Cortex of kidney (tissue), 1 donor: Measurements from ENCODE around the gene CLCN1.
A peak's percentile ranks its signal among the peaks of the same experiment; 100 is the strongest.

ENCODE experiments used
- DNase-seq: peaks from one replicate; lab custom pipeline; 2025; lab: John Stamatoyannopoulos, UW

Gene CLCN1

DNA sequence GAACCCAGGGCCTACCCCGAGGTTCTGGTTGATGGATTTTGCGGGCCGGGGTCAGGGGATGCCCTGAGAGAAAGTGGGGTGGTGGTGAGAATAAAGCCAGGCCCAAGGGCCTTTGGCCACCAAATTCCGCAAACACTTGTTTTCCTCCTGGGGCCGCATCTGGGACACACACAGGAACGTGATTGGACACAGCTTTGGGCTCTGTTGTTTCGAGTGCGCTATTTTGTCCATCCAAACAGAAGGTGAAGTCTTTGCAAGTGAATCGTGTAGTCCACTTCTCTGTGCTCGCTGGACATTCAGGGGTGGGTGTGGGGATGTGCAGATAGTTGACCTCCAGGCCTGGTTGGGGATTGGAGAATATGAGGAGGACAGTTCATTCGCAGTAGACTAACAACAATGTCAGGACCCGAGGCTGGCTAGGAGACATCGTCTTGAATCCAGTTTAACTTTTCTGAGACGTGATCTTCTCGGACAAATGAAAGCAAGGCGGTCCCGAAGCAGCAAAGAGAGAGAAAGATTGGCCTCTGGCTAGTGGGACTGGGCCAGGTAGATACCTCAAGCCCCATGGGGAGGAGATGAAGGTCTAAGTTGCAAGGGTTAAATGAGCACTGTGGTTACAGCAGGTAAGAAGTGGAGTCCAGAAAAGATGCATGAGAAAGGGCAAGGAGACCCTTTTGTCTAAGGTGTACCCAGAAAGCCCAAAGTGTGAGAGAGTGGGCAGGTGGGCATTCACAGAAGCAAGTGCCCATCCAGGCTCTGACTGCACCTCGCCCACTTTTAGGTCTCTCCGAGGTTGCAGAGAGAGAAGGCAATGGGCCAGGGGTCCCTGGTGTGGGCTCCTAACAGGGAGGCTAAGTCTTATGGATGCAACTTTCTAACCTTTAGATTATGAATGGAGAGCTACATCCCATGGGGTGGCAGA is 47.4 kb downstream of the CLCN1 start:
- no peak for DNase-seq

DNA sequence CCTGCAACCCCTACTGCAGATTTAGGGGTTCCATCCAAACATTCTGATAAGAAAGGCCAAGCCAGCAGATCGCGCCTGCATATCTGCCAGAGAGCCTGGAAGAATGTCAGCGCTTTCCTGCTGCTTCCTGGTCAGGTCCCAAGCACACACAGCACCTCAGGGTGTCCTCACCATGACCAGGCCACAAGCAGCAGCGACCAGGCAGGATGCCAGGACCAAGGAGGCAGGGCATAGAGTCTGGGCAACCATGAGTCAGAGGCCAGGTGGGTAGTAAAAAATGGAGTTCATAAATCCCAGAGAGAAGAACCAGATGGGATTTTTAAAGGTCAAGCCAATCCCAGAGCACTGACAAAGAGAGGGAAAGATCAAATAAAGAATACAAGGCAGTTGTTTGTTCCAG is 52.1 kb downstream of the CLCN1 start:
- DNase-seq: no peak

DNA sequence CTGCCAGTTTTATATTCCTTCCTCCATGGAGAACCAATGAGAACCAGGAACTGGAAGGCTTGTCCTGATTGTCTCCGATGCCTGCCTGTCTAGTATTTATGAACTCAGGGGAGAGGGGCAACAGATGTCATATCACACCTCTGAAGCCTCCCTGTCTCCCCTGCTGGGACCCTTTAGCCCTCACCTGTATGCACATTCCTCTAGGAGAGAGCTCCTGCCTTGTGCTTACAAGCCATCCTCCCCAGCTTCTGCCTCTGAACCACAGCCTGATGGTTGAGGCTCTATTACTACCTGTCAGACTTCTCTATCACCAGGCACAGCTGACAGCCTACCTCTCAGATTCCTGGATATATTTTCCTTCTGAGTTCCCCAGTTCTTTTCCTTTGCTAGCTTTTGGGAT is 52.5 kb downstream of the CLCN1 start:
- no peak for DNase-seq

DNA sequence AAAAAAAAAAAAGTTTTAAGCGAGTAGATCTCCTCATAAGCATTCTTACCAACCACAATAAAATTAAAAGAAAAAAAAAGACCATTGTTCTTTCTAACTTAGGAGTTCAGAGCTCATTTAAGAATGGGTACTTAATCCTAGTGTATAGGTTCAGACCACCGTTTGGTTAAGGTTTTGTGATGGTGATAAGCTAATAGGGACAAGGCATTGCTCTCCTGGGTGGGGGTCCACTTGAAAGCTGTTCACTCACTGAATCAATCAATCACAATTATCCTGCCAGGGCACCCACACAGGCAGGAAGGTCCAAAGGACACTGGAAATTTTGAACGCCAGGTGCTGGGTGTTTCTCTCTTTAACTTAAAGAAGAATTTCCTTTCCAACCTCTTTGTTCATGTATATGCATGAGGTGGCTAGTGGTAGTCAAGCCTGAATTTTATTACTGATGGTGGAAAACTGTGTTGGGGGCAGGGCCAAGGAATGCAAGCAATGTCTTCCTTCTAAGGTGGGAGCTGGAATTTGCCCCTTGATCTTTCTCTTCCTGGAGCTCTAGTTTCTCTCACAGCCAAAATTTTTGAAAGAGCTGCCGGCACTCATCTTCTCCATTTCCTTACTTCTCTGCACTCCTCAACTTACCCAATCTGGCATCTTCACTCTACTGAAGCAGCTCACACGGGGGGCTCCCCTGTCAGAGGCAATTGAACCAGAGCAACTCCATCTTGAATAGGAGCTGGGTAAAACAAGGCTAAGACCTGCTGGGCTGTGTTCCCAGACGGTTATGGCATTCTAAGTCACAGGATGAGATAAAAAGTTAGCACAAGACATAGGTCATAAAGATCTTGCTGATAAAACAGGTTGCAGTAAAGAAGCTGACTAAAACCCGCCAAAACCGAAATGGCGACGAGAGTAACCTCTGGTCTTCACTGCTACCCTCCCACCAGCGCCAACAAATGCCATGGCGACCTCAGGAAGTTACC is 54.1 kb downstream of the CLCN1 start:
- no peak for DNase-seq

DNA sequence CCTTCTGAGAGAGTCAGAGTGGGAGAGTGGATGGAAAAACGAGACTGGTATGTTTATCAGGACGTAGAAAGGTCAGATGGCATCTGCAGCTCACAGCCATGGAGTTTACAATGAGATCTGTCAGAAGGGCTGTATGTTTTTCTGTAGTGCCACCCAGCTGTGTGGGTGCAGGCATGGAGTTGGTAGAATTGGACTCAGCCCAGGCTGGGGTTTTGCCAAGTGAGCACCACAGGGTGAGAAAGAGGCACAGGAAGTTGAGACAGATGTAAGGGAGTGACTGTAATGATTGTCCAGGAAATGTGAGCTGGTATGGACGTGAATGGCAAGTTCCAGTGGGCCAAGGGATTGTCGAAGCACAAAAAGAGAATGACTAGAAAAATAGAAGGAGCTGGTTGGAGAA is 56.2 kb downstream of the CLCN1 start:
- DNase-seq: no peak

DNA sequence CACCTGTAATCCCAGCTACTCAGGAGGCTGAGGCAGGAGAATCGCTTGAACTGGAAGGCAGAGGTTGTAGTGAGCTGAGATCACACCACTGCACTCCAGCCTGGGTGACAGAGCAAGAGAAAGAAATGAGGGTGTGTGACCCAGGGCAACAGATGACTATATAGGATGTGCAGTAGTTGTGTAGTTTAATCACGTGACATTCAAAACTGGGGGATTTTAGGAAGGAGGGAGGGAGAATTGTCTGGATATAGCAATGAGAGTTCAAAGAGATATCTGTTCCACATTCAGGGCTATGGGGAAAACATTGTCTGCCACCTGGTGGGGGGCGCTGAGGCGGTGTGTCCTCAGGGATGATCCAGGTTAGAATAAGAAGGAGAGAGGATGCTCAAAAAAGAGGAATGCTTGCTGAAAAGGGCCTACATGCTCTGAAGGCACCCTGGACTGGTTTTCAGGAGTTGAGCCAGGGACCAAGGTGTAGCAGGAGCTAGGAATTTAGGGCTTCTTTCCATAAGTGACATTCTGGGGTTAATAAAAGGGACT is 57.4 kb downstream of the CLCN1 start:
- DNase-seq: no peak

DNA sequence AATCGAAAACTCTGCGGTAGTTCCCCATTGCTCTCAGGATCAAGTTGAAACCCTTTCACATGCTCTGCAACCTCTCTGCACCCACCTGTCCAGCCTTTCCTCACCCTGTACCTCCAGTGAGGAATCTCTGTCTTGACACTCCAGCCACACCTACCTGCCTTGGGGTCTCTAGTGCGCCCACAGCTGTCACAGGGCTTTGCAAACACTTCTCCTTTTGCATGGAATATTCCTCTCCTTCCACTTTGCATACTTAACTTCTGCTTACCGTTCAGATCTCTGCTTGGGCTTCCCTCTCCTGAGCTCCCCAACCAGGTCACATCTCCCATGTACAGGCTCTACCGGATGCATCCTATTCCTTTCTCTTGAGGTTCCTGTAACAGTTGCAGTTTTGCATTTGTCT is 58.6 kb downstream of the CLCN1 start:
- DNase-seq: no peak

DNA sequence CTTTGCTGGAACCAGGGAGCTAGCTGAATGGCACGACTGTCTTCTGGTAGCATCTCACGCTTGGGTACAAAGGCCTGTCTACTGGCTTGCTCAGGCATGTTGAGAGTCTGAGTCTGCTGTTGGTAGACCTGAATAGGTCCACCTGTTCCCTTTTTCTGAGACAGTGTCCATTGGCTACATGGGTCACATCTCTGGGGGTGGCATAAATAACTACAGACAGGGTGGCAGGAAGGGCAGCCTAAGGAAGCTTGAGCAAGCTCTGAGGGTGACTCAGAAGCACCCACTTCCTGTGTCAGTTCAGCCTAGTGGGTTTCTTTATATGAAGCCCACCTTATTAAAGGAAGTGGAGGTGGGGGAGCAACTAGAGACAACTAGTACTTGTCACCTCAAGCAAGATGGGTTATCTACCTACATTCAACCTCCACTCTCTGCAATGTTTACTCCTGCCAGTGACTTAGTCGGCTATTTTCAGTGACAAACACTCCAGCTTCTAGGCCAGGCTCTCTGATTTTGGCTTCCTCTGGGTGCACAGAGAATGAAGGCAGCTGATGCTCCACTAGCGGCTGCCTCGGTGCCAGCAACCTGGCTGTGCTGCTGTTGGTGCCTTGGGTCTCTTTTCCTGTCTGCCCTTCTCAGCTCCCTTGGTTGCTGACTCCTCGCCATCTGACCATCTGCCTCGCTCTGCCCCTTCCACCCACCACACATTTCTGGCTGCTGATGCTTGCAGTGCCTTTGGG is 59.6 kb downstream of the CLCN1 start:
- no peak for DNase-seq

DNA sequence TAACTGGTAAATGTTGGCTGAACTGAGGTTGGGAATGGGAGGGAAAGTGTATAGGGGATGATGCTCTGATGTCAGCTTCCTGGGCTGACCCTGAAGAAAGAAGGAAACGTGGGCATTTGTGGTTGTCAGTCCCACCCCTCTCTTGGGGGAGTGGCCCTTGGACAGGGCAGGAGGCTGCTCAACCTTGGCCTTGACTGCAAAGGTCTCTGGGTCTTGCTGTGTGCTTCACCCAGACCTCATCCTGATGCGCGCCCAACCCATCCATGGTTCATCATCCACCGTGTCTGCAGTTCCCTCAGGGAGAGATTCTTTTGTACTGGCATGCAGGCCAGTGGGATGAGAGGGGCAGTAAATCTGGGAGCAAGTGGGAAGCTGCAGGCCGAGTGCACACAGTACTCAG is 60.5 kb downstream of the CLCN1 start:
- DNase-seq: no peak

DNA sequence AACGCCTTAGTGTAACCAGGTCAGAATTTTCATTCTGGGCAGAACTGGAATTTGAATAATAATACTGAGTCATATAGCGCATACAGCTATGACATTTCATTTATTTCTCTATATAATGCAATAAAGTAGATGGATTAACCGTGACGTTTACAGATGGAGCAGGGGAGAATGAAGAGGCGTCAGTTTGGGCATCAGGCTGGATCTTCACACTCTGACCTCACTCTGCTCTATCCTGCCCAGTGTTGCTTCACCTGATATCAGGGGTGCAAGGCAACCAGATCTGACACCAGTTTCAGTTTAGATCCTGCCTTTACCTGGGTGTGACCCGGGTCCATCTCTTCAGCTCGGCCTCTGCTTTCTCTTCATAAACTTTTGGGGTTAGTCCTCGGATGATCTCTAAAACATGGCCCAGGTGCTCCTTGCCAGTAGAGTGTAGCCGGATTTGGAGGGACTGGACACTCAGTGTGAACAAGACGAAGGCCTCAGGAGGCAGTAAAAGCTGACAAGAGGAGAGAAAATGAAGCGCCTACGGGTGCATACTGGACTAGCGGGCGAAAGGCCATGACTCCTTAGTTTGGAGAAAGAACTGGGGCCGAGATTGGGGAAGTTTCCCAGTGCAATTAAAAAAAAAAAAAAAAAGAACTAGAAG is 63.8 kb downstream of the CLCN1 start:
- no peak for DNase-seq

DNA sequence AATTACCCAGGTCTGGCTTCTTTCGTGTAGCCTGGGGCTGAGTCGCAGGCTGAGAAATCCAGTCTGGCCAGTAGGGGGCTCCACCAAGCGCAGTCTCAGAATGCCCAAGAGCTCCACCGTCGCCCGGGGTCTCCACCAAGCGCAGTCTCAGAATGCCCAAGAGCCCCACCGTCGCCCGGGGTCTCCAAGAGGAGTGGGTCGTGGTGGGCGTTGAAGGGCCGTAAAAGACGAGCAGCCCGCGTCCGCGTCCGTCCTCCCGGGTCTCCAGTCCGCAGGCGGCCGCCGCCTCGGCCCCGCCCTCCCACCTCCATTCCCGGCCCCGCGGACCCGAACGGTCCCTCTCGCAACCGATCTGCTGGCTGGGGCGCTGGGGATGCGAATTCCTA is 64.3 kb downstream of the CLCN1 start:
- no peak for DNase-seq

DNA sequence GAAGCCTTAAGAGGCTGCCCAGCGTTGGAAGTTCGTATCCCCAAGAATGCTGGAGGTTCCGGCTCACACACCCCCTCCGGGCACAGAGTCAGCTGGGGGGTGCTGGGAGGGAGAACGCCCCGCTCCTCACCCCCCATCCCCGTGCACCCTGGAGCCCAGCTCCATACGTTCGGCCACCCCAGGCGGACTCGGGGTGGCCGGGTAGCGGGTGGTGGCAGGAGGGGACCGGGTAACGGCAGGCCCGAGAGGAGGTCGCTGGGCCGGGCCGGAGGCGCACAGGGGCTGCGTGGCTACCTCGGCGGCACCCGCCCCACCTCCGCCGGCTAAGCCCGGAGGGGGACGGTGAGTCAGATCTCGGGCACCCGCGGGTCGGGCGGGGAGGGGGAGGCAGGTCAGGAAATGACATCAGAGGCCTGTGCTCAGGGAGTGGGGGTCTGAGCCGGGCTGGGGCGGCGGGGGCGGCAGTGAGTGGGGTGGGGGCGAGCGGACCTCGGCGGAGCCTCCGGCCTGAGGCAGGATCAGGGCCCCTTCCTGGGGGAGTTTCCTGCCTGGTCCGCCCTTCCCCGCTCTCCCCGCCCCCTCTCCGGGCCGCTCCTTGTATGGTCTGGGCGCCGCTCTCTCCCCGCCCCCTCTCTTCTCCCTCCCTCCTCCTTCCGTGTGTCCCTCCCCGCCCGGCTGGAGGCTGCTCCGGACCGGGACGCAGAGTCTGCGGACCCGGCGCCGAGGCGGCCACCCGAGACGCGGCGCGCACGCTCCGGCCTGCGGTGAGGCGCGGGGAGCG is 64.9 kb downstream of the CLCN1 start, which contains the start of gene ZYX:
ZYX (plus strand) TSS at position 700 of the 781 bp plus-strand sequence. CDS start 227 bp downstream, outside the sequence.
- peak; percentile 22 for DNase-seq

DNA sequence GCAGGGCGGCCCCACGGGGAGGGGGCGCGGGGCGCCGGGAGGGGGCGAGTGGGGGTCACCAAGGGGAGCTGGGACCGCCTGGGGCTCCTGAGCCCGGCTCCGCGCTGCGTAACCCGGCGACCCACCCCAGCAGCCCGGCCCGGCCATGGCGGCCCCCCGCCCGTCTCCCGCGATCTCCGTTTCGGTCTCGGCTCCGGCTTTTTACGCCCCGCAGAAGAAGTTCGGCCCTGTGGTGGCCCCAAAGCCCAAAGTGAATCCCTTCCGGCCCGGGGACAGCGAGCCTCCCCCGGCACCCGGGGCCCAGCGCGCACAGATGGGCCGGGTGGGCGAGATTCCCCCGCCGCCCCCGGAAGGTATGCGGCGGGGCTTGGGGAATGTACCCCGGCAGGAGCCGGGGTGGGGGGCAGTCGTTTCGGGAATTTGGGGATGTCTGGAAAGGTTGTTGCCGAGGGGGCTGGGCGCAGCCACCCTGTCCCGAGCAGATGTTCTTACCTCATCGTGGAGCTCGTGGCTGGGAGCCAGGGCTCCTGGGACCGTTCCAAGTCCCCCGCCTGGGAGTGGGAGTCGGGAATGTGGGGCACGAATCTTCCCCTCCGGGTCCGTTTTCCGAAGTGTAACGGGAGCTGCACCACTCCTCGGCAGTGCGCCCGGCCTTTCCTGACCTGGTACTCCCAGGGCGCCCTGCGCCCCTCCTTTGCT is 65.7 kb downstream of the CLCN1 start:
- DNase-seq: no peak

DNA sequence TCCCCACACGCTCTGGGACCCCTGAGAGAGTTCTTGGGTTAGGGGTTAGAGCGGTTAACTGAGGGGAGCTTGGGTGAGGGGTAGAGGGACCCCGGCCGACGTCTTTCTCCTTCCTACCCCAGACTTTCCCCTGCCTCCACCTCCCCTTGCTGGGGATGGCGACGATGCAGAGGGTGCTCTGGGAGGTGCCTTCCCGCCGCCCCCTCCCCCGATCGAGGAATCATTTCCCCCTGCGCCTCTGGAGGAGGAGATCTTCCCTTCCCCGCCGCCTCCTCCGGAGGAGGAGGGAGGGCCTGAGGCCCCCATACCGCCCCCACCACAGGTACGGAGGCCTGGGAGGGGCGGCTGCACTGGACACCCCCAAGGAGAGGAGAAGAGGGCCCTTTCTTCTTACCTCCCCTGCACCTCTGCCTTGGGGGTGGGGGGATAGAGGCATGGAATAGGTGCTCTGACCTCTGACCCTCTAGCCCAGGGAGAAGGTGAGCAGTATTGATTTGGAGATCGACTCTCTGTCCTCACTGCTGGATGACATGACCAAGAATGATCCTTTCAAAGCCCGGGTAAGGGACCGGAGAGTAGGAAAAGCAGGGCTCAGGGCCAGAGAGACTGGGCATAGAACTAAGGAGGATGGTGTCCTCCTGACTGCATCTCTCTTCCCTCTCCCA is 66.3 kb downstream of the CLCN1 start:
- no peak for DNase-seq

DNA sequence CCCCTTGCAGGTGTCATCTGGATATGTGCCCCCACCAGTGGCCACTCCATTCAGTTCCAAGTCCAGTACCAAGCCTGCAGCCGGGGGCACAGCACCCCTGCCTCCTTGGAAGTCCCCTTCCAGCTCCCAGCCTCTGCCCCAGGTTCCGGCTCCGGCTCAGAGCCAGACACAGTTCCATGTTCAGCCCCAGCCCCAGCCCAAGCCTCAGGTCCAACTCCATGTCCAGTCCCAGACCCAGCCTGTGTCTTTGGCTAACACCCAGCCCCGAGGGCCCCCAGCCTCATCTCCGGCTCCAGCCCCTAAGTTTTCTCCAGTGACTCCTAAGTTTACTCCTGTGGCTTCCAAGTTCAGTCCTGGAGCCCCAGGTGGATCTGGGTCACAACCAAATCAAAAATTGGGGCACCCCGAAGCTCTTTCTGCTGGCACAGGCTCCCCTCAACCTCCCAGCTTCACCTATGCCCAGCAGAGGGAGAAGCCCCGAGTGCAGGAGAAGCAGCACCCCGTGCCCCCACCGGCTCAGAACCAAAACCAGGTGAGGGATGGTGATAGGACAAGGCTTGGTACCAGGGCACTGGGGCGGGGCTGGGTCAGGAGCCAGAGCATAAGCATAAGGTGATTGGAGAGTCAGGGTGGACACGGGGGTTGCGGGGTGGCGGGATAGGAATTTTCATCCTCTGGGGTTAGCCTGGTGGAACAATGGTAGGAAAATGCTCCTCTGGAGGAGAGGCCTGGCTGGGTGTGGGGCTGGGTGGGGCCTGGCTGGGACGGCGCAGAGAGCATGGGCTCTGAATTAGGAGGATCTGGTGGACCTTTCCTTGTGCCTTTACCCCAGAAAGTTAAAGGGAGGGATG is 67.1 kb downstream of the CLCN1 start:
- DNase-seq: no peak

DNA sequence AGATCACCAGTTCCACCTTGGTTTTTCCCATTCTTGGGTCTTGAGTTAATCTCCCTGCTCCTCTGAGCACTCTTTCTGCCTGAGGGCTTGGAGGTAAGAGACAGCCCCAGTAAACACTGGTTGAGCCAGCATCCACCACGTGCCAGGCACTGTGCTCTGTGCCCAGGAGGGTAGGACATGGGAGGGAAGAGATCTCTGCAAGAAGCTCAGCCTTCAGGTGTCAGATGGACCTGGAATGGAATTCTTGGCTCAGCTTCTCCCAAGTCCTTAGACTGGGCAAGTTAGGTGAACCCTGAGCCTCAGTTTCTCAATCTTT is 67.7 kb downstream of the CLCN1 start:
- DNase-seq: no peak

DNA sequence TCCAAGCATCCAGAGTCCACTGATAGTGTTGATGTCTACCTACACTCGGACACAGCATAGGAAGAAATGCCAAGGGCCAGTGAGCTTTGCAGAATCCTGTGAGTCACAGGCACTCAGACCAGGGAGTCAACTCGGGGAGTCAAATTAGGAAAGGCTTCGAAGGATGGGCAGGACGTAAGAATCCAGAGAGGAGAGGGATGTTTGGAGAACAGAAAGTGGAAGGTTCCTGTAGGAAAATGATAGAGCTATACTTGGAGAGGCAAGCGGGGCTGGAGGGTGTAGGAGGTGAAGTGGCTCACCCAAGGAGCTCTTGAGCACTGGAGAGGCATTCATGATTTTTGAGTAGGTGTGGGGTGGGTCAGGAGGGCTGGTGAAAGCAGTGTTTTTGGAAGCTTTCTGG is 68.2 kb downstream of the CLCN1 start:
- DNase-seq: no peak
